WTC11 (cell line): ENCODE results near the gene BMS1. TPM values are rescaled to one million over a fixed set of nuclear protein-coding genes. Genes with fewer than 3 reads are reported as not detected.
A peak's percentile ranks its signal among the peaks of the same experiment; 100 is the strongest.

Experiments
- ATAC-seq: fragments of 200-7000 bp; cut with Tn5 transposase; 2 replicates; pipeline ENCODE4 v1.10.0; 2021; ENCODE audit warnings: mild to moderate bottlenecking, moderate library complexity
- CTCF ChIA-PET: fragments of 300-600 bp; sonication (Branson Sonifier 250); formaldehyde crosslinking; loops from one replicate; lab custom pipeline; 2021; ENCODE audit warnings: antibody characterized with exemption; lab: Charles Lee
- POLR2A ChIA-PET: fragments of 350-600 bp; sonication (Branson Sonifier 250); formaldehyde crosslinking; loops from one replicate; lab custom pipeline; 2021; ENCODE audit warnings: antibody characterized with exemption; lab: Charles Lee
- DNase-seq: peaks from one replicate; pipeline ENCODE4 v3.0.0; 2021; ENCODE audit warnings: low spot score
- H3K27ac Mint-ChIP-seq: 2 replicates; pipeline ENCODE4 v1.8.0; 2021; ENCODE audit warnings: mixed read lengths
- H3K27me3 Mint-ChIP-seq: 2 replicates; pipeline ENCODE4 v1.8.0; 2021; ENCODE audit warnings: low read depth, mild to moderate bottlenecking, moderate library complexity, mixed read lengths
- H3K36me3 Mint-ChIP-seq: 2 replicates; pipeline ENCODE4 v1.8.0; 2021; ENCODE audit warnings: mixed read lengths
- H3K4me1 Mint-ChIP-seq: 2 replicates; pipeline ENCODE4 v1.8.0; 2022; ENCODE audit warnings: mixed read lengths
- H3K4me3 Mint-ChIP-seq: 2 replicates; pipeline ENCODE4 v1.8.0; 2021; ENCODE audit warnings: mild to moderate bottlenecking, moderate library complexity, mixed read lengths
- H3K9me3 Mint-ChIP-seq: 2 replicates; pipeline ENCODE4 v1.8.0; 2021; ENCODE audit warnings: mixed read lengths
- ATF1 ChIP-seq: sonication (generic); formaldehyde crosslinking; IDR thresholded peaks from 2 replicates; pipeline ENCODE4 v1.8.1; 2023; ENCODE audit warnings: mild to moderate bottlenecking, moderate library complexity, missing genetic modification reagents
- CREB1 ChIP-seq: sonication (generic); formaldehyde crosslinking; IDR thresholded peaks from 2 replicates; pipeline ENCODE4 v1.8.0; 2023; ENCODE audit warnings: mild to moderate bottlenecking, missing genetic modification reagents
- FOXJ3 ChIP-seq: sonication (generic); formaldehyde crosslinking; IDR thresholded peaks from 2 replicates; pipeline ENCODE4 v1.9.0; 2021; ENCODE audit warnings: missing genetic modification reagents, mild to moderate bottlenecking, borderline replicate concordance
- GRHL2 ChIP-seq: fragments of 250-450 bp; sonication (Bioruptor Pico); IDR thresholded peaks from 2 replicates; pipeline ENCODE4 v1.8.0; 2022; ENCODE audit warnings: mild to moderate bottlenecking, moderate library complexity; ENCODE audit not compliant: insufficient replicate concordance, severe bottlenecking
- HMGA2 ChIP-seq: fragments of 250-450 bp; sonication (Bioruptor Pico); IDR thresholded peaks from 2 replicates; pipeline ENCODE4 v1.4.0; 2021; ENCODE audit warnings: mild to moderate bottlenecking, moderate library complexity
- NFYB ChIP-seq: sonication (generic); formaldehyde crosslinking; conservative IDR thresholded peaks from 2 replicates; pipeline ENCODE4 v1.8.0; 2022; ENCODE audit warnings: low read depth, missing genetic modification reagents
- NR1H2 ChIP-seq: sonication (generic); formaldehyde crosslinking; IDR thresholded peaks from 2 replicates; pipeline ENCODE4 v1.9.0; 2021; ENCODE audit warnings: mild to moderate bottlenecking, moderate library complexity, missing genetic modification reagents
- RORB ChIP-seq: fragments of 250-450 bp; sonication (Bioruptor Pico); IDR thresholded peaks from 2 replicates; pipeline ENCODE4 v1.9.0; 2021; ENCODE audit warnings: mild to moderate bottlenecking
- SOX15 ChIP-seq: fragments of 250-450 bp; sonication (Bioruptor Pico); IDR thresholded peaks from 2 replicates; pipeline ENCODE4 v1.9.0; 2021; ENCODE audit warnings: mild to moderate bottlenecking
- TEAD1 ChIP-seq: sonication (generic); formaldehyde crosslinking; IDR thresholded peaks from 2 replicates; pipeline ENCODE4 v1.8.0; 2022; ENCODE audit warnings: mild to moderate bottlenecking, missing genetic modification reagents
- ZNF121 ChIP-seq: sonication (generic); formaldehyde crosslinking; IDR thresholded peaks from 2 replicates; pipeline ENCODE4 v1.8.0; 2023; ENCODE audit warnings: missing genetic modification reagents
- ZNF138 ChIP-seq: sonication (generic); formaldehyde crosslinking; conservative IDR thresholded peaks from 2 replicates; pipeline ENCODE4 v1.8.1; 2022; ENCODE audit warnings: mild to moderate bottlenecking, moderate library complexity, missing genetic modification reagents
- ZNF219 ChIP-seq: sonication (generic); formaldehyde crosslinking; IDR thresholded peaks from 2 replicates; pipeline ENCODE4 v1.8.0; 2023; ENCODE audit warnings: missing genetic modification reagents, mild to moderate bottlenecking, borderline replicate concordance
- ZNF317 ChIP-seq: sonication (generic); formaldehyde crosslinking; IDR thresholded peaks from 2 replicates; pipeline ENCODE4 v1.8.1; 2023; ENCODE audit warnings: low read depth, mild to moderate bottlenecking, moderate library complexity, missing genetic modification reagents, borderline replicate concordance
- ZNF416 ChIP-seq: fragments of 250-450 bp; sonication (Bioruptor Pico); IDR thresholded peaks from 2 replicates; pipeline ENCODE4 v1.9.0; 2021; ENCODE audit warnings: mild to moderate bottlenecking, inconsistent platforms
- ZNF423 ChIP-seq: fragments of 250-450 bp; sonication (Bioruptor Pico); IDR thresholded peaks from 2 replicates; pipeline ENCODE4 v2.1.2; 2022; ENCODE audit warnings: mild to moderate bottlenecking, moderate library complexity
- total RNA-seq: library from RNA; stranded (reverse); gene quantifications from 3 replicates; pipeline ENCODE4 v1.2.3, GENCODE V29; 2021
- TF ChIP-seq, protein P1 (sequence below): fragments of 250-450 bp; sonication (Bioruptor Pico); conservative IDR thresholded peaks from 2 replicates; pipeline ENCODE4 v1.9.0; 2021; ENCODE audit warnings: mild to moderate bottlenecking
- TF ChIP-seq, protein P2 (sequence below): sonication (generic); formaldehyde crosslinking; IDR thresholded peaks from 2 replicates; pipeline ENCODE4 v1.8.1; 2023; ENCODE audit warnings: mild to moderate bottlenecking, missing genetic modification reagents
- TF ChIP-seq, protein P3 (sequence below): sonication (generic); formaldehyde crosslinking; IDR thresholded peaks from 2 replicates; pipeline ENCODE4 v1.8.1; 2022; ENCODE audit warnings: low read depth, mild to moderate bottlenecking, moderate library complexity, missing genetic modification reagents, borderline replicate concordance
- TF ChIP-seq, protein P4 (sequence below): sonication (generic); formaldehyde crosslinking; IDR thresholded peaks from 2 replicates; pipeline ENCODE4 v1.8.1; 2023; ENCODE audit warnings: mild to moderate bottlenecking, missing genetic modification reagents, moderate library complexity

Gene BMS1
- total RNA-seq, 1 experiment from 2014 or later = 37.7 TPM

DNA sequence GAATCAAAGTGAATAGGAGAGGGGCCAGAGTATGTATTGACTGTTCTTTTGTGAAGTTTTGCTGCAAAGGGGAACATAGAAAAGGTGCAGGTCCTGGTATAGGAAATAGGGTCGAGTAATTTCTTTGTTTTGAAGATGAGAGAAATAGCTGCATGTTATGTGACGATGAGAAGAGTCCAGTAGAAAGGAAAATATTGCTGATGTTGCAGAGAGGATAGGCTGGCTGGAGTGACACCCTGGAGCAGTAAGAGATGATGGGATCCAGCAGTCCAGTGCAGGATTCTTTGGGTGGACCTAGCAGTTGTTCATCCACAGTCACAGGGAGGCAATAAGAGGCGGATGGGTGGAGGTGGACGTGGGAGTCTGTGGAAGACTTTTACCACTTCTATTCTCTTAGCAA lies 2.1 kb upstream of the BMS1 start:
- DNase-seq = no peak
- no peak for ATAC-seq
- ChIA-PET CTCF (no interaction called here), POLR2A (no interaction called here)
- H3K36me3 Mint-ChIP-seq = peaks cover 6% of the 10 kb centered on the region
- no peak overlapping the region for H3K27ac Mint-ChIP-seq
- H3K9me3 Mint-ChIP-seq = no peaks in the 10 kb centered on the region
- H3K4me1 Mint-ChIP-seq = no peaks in the 10 kb centered on the region
- peak overlapping the region; percentile 95; the same call in 1 of the 2 replicates for H3K4me3 Mint-ChIP-seq
- H3K27me3 Mint-ChIP-seq = peaks cover 55% of the 10 kb centered on the region
- TF ChIP-seq ZNF138 (CRISPR knock-in tag) (no peak), TEAD1 (no peak), HMGA2 (CRISPR knock-in tag) (no peak), SOX15 (CRISPR knock-in tag) (no peak), GRHL2 (CRISPR knock-in tag) (no peak), ATF1 (no peak), FOXJ3 (CRISPR knock-in tag) (no peak), NFYB (CRISPR knock-in tag) (no peak), ZNF317 (no peak), ZNF416 (no peak), CREB1 (no peak), ZNF219 (CRISPR knock-in tag) (no peak), ZNF423 (CRISPR knock-in tag) (no peak)
- TF ChIP-seq, protein P1, sequence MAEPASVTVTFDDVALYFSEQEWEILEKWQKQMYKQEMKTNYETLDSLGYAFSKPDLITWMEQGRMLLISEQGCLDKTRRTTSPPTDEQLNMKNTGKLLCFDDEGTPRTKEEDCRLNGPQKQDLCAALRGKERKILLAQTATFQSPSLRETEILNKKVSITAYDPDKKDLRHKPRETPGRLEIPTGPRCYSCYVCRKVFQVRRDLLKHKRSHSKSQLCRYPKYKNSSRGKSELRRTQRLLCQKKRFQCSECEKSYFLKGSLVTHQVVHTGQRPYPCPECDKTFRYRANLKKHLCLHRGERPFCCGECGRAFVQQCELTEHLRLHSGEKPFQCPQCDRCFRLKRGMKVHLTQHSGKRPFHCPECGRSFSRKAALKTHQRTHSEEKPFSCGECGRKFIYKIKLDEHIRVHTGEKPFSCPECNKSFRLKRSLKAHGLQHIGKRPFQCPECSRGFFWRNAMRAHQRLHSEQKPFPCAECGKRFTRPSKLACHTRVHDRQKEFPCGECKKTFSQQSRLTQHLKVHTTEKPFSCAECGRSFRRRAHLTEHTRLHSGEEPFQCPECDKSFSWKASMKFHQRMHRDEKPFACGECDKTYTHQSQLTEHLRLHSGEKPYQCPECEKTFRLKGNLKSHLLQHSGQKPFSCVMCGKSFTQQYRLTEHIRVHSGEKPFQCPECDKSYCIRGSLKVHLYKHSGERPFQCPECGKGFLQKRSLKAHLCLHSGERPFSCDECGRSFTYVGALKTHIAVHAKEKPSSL (CRISPR knock-in tag) = no peak

DNA sequence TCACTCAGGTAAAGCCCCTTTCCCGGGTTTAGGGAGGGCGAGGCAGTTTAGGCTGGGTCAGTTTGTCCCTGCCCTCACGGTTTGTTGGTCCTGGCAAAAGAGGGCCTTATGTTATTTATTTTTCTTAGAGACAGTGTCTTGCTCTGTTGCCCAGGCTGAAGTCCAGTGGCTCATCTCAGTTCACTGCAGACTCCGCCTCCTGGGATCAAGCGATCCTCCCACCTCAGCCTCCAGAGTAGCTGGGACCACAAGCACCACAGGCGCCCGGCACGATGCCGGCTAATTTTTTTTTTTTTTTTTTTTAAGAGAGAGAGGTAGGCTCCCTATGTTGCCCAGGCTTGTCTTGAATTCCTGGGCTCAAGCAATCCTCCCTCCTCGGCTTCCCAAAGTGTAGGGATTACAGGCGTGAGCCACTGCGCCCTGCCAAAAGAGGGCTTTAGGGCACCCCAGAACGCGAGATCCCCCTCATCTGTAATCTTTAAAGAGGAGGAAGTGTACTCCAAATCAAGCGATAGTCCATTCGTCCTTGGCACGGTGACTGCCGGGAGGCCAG lies 626 bp upstream of the BMS1 start:
- Mint-ChIP-seq H3K27ac (peak overlapping the region; percentile 93), H3K27me3 (peaks cover 41% of the 10 kb centered on the region), H3K9me3 (no peaks in the 10 kb centered on the region), H3K4me1 (no peaks in the 10 kb centered on the region), H3K36me3 (peaks cover 20% of the 10 kb centered on the region), H3K4me3 (peak overlapping the region; percentile 95)
- POLR2A ChIA-PET = interaction anchor here (0.7 kb wide), 1 partner anchor 610 kb away, joined by 4 read pairs; no protein-coding TSS in a partner anchor
- CTCF ChIA-PET = interaction anchor here (2.1 to 3.0 kb wide), 2 partner anchors 28 to 45 kb away, joined by 8 to 27 read pairs; no protein-coding TSS in a partner anchor
- no peak for DNase-seq
- TF ChIP-seq, protein P2, sequence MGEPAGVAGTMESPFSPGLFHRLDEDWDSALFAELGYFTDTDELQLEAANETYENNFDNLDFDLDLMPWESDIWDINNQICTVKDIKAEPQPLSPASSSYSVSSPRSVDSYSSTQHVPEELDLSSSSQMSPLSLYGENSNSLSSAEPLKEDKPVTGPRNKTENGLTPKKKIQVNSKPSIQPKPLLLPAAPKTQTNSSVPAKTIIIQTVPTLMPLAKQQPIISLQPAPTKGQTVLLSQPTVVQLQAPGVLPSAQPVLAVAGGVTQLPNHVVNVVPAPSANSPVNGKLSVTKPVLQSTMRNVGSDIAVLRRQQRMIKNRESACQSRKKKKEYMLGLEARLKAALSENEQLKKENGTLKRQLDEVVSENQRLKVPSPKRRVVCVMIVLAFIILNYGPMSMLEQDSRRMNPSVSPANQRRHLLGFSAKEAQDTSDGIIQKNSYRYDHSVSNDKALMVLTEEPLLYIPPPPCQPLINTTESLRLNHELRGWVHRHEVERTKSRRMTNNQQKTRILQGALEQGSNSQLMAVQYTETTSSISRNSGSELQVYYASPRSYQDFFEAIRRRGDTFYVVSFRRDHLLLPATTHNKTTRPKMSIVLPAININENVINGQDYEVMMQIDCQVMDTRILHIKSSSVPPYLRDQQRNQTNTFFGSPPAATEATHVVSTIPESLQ = no peak
- TF ChIP-seq, protein P3, sequence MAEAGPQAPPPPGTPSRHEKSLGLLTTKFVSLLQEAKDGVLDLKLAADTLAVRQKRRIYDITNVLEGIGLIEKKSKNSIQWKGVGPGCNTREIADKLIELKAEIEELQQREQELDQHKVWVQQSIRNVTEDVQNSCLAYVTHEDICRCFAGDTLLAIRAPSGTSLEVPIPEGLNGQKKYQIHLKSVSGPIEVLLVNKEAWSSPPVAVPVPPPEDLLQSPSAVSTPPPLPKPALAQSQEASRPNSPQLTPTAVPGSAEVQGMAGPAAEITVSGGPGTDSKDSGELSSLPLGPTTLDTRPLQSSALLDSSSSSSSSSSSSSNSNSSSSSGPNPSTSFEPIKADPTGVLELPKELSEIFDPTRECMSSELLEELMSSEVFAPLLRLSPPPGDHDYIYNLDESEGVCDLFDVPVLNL (CRISPR knock-in tag) = no peak; the same call in 1 of the 2 replicates
- TF ChIP-seq, protein P4, sequence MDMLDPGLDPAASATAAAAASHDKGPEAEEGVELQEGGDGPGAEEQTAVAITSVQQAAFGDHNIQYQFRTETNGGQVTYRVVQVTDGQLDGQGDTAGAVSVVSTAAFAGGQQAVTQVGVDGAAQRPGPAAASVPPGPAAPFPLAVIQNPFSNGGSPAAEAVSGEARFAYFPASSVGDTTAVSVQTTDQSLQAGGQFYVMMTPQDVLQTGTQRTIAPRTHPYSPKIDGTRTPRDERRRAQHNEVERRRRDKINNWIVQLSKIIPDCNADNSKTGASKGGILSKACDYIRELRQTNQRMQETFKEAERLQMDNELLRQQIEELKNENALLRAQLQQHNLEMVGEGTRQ (CRISPR knock-in tag) = no peak
- TF ChIP-seq ZNF121 = peak; percentile 89
- TF ChIP-seq NR1H2 (CRISPR knock-in tag) = no peak
- TF ChIP-seq RORB (CRISPR knock-in tag) = no peak
- no peak for ATAC-seq
